Neural cell (in vitro differentiated cells): ENCODE measurements around the gene CDK11A.

ENCODE experiments used
- CTCF ChIP-seq: fragments of 450-650 bp; IDR thresholded peaks from 2 replicates; pipeline ENCODE4 v1.5.1; 2014; ENCODE audit warnings: antibody characterized with exemption, mild to moderate bottlenecking, moderate library complexity; ENCODE audit not compliant: poor library complexity, severe bottlenecking
- EP300 ChIP-seq: fragments of 450-650 bp; conservative IDR thresholded peaks from 2 replicates; pipeline ENCODE4 v1.6.1; 2014; ENCODE audit warnings: antibody characterized with exemption, mild to moderate bottlenecking, moderate library complexity; ENCODE audit not compliant: poor library complexity, severe bottlenecking
- EZH2 ChIP-seq: fragments of 200-600, 300-800 bp; shearing (Covaris generic), sonication (generic); IDR thresholded peaks from 2 replicates; pipeline ENCODE4 v1.6.1; 2014; ENCODE audit warnings: antibody characterized with exemption, low read length, borderline replicate concordance, mild to moderate bottlenecking; ENCODE audit not compliant: insufficient read depth, poor library complexity, severe bottlenecking
- POLR2AphosphoS5 ChIP-seq: IDR thresholded peaks from 2 replicates; pipeline ENCODE4 v1.6.1; 2012
- RAD21 ChIP-seq: fragments of 450-650 bp; conservative IDR thresholded peaks from 2 replicates; pipeline ENCODE4 v1.6.1; 2014; ENCODE audit warnings: antibody characterized with exemption, mild to moderate bottlenecking, moderate library complexity
- REST ChIP-seq: IDR thresholded peaks from 2 replicates; pipeline ENCODE4 v1.6.1; 2012; ENCODE audit warnings: borderline replicate concordance
- SMC3 ChIP-seq: fragments of 450-650 bp; conservative IDR thresholded peaks from 2 replicates; pipeline ENCODE4 v1.6.1; 2014; ENCODE audit warnings: antibody characterized with exemption, mild to moderate bottlenecking, moderate library complexity; ENCODE audit not compliant: poor library complexity

DNA sequence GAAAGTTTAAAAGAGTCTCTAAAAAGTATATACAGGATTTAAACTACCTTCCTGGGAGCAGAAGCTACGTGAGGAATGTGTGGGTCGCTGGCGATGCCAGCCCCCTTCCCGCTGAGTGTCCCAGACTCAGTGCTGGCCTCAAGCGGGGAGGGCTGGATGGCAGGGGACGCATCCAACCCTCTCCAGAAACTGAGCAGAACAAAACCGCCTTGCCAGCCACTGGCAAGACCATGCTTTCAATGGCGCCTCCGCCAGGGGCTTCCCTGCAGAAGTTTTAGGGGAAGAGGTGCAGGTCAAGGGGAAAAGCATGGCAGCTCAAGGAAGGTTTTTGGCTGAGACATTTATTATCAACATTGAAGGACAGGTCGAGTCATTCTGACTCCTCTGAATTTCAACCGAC, 28.0 kb upstream of the CDK11A start:
- TF ChIP-seq CTCF: no peak
- no peak for TF ChIP-seq POLR2AphosphoS5
- TF ChIP-seq RAD21: no peak
- no peak for TF ChIP-seq EP300
- TF ChIP-seq SMC3: no peak
- TF ChIP-seq REST: no peak
- no peak for TF ChIP-seq EZH2
